Testis (tissue), 2 donors: ENCODE measurements around the gene KDM5B.

Source experiments
- POLR2A ChIP-seq: fragments of 450-650 bp; IDR thresholded peaks from one replicate; pipeline ENCODE4 v1.6.1; 2017; ENCODE audit warnings: antibody characterized with exemption, mild to moderate bottlenecking, moderate library complexity
- TF ChIP-seq, protein P1 (sequence below), 3 experiments: fragments of 450-650 bp in 2 of 3; fragments of 200-600 bp in 1 of 3; sonication (generic) in 1 of 3; IDR thresholded peaks; one replicate each; pipeline ENCODE4 v1.5.1; 2016 to 2019; ENCODE audit warnings: antibody characterized with exemption in 3 of 3, mild to moderate bottlenecking in 2 of 3, moderate library complexity in 1 of 3

DNA sequence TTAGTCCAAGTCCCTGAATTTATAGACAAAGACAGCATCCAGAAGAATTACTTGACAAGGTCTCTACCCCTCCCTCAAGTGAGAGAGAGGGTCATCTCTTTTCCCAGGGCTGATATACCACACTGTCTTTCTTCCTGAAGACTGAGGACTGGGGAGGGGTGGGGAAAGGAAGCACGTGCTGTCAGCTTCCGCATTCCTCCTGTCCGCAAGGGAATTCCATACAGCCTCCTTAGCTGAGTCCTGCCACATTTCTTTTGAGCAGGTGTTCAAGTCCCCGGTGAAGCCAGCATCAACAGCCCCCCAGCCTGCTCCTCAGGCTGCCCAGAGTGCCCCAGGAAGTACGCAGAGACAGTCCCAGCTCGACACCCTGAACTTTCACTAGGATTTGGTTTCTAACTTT is 36.7 kb upstream of the KDM5B start:
- TF ChIP-seq, protein P1, sequence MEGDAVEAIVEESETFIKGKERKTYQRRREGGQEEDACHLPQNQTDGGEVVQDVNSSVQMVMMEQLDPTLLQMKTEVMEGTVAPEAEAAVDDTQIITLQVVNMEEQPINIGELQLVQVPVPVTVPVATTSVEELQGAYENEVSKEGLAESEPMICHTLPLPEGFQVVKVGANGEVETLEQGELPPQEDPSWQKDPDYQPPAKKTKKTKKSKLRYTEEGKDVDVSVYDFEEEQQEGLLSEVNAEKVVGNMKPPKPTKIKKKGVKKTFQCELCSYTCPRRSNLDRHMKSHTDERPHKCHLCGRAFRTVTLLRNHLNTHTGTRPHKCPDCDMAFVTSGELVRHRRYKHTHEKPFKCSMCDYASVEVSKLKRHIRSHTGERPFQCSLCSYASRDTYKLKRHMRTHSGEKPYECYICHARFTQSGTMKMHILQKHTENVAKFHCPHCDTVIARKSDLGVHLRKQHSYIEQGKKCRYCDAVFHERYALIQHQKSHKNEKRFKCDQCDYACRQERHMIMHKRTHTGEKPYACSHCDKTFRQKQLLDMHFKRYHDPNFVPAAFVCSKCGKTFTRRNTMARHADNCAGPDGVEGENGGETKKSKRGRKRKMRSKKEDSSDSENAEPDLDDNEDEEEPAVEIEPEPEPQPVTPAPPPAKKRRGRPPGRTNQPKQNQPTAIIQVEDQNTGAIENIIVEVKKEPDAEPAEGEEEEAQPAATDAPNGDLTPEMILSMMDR (IDR thresholded peaks at IDR 0.05): no peak
- TF ChIP-seq POLR2A: no peak
